Activated T-cell treated with anti-CD3 and anti-CD28 coated beads, Interleukin-2, amount 50 U/mL, for 24 hours (primary cell): ENCODE measurements around the gene CFAP141.

Source experiments
- DNase-seq: peaks from one replicate; pipeline ENCODE4 v3.0.0-alpha.2; 2020
- H3K27ac Mint-ChIP-seq: 2 replicates; pipeline ENCODE4 v1.8.0; 2020; ENCODE audit warnings: mild to moderate bottlenecking, mixed read lengths
- H3K27me3 Mint-ChIP-seq: 2 replicates; pipeline ENCODE4 v1.8.0; 2020; ENCODE audit warnings: mixed read lengths
- H3K36me3 Mint-ChIP-seq: 2 replicates; pipeline ENCODE4 v1.8.0; 2020; ENCODE audit warnings: low read depth, mixed read lengths
- H3K4me1 Mint-ChIP-seq: 2 replicates; pipeline ENCODE4 v1.8.0; 2020; ENCODE audit warnings: low read depth, mixed read lengths
- H3K4me3 Mint-ChIP-seq: 2 replicates; pipeline ENCODE4 v1.8.0; 2020; ENCODE audit warnings: mild to moderate bottlenecking, moderate library complexity, mixed read lengths
- H3K9me3 Mint-ChIP-seq: 2 replicates; pipeline ENCODE4 v1.8.0; 2020; ENCODE audit warnings: mixed read lengths

CFAP141 gene

GRCh38 chr1:154191990-154192461 is 14.1 kb downstream of the CFAP141 start, which contains the start of gene TPM3:
Gene TPM3, minus strand, starts transcription at chr1:154192100. Its CDS starts 82 bp downstream, at chr1:154192018.
- DNase-seq = no peak
- Mint-ChIP-seq H3K4me1 (peaks cover 3% of the 10 kb centered on the region), H3K27me3 (peaks cover 10% of the 10 kb centered on the region), H3K27ac (no peak within 1 kb of the TSS), H3K4me3 (no peak within 1 kb of the TSS), H3K9me3 (no peaks in the 10 kb centered on the region), H3K36me3 (no peaks in the 10 kb centered on the region)

GRCh38 chr1:154190550-154190949 is 15.6 kb downstream of the CFAP141 start:
- Mint-ChIP-seq H3K4me1 (peaks cover 9% of the 10 kb centered on the region), H3K27me3 (peaks cover 10% of the 10 kb centered on the region), H3K36me3 (no peaks in the 10 kb centered on the region), H3K4me3 (no peak overlapping the region), H3K9me3 (no peaks in the 10 kb centered on the region), H3K27ac (no peak overlapping the region)
- DNase-seq = no peak

GRCh38 chr1:154186852-154187501 is 19.2 kb downstream of the CFAP141 start:
- Mint-ChIP-seq H3K4me3 (no peak overlapping the region), H3K27me3 (peaks cover 2% of the 10 kb centered on the region), H3K27ac (no peak overlapping the region), H3K36me3 (peaks cover 14% of the 10 kb centered on the region), H3K9me3 (no peaks in the 10 kb centered on the region), H3K4me1 (peaks cover 11% of the 10 kb centered on the region)
- DNase-seq = no peak

- Mint-ChIP-seq H3K4me1 (peaks cover 17% of the 10 kb centered on the region), H3K27me3 (no peaks in the 10 kb centered on the region), H3K27ac (no peak overlapping the region), H3K36me3 (peaks cover 22% of the 10 kb centered on the region), H3K9me3 (no peaks in the 10 kb centered on the region), H3K4me3 (no peak overlapping the region)
- peak; percentile 77 for DNase-seq
Observed at GRCh38 chr1:154186177-154186576, 20.0 kb downstream of the CFAP141 start.

- peaks cover 50% of the 10 kb centered on the region for H3K36me3 Mint-ChIP-seq
- peaks cover 45% of the 10 kb centered on the region for H3K4me1 Mint-ChIP-seq
- H3K27me3 Mint-ChIP-seq = no peaks in the 10 kb centered on the region
- H3K4me3 Mint-ChIP-seq = peak overlapping the region; percentile 98
- peak; percentile 98 for DNase-seq
- H3K27ac Mint-ChIP-seq = peak overlapping the region; percentile 99
- H3K9me3 Mint-ChIP-seq = no peaks in the 10 kb centered on the region
Observed at GRCh38 chr1:154183046-154183915, 22.9 kb downstream of the CFAP141 start.

GRCh38 chr1:154182344-154183045 is 23.6 kb downstream of the CFAP141 start:
- DNase-seq = peak; percentile 86
- H3K27ac Mint-ChIP-seq = peak overlapping the region; percentile 99
- peaks cover 52% of the 10 kb centered on the region for H3K4me1 Mint-ChIP-seq
- no peaks in the 10 kb centered on the region for H3K9me3 Mint-ChIP-seq
- peak overlapping the region; percentile 98 for H3K4me3 Mint-ChIP-seq
- peaks cover 58% of the 10 kb centered on the region for H3K36me3 Mint-ChIP-seq
- no peaks in the 10 kb centered on the region for H3K27me3 Mint-ChIP-seq

GRCh38 chr1:154181944-154182343 is 24.2 kb downstream of the CFAP141 start:
- Mint-ChIP-seq H3K4me1 (peaks cover 58% of the 10 kb centered on the region), H3K27me3 (no peaks in the 10 kb centered on the region), H3K27ac (peak overlapping the region; percentile 99), H3K9me3 (no peaks in the 10 kb centered on the region), H3K4me3 (peak overlapping the region; percentile 98), H3K36me3 (peaks cover 63% of the 10 kb centered on the region)
- DNase-seq = no peak

GRCh38 chr1:154179946-154180687 is 26.0 kb downstream of the CFAP141 start:
- Mint-ChIP-seq H3K27ac (peak overlapping the region; percentile 99), H3K36me3 (peaks cover 82% of the 10 kb centered on the region), H3K4me1 (peaks cover 68% of the 10 kb centered on the region), H3K27me3 (no peaks in the 10 kb centered on the region), H3K9me3 (no peaks in the 10 kb centered on the region), H3K4me3 (peak overlapping the region; percentile 98)
- DNase-seq = peak; percentile 20

GRCh38 chr1:154178911-154179811 is 27.0 kb downstream of the CFAP141 start:
- DNase-seq = peak; percentile 11
- H3K4me1 Mint-ChIP-seq = peaks cover 72% of the 10 kb centered on the region
- H3K27ac Mint-ChIP-seq = peak overlapping the region; percentile 99
- H3K27me3 Mint-ChIP-seq = no peaks in the 10 kb centered on the region
- H3K36me3 Mint-ChIP-seq = peaks cover 89% of the 10 kb centered on the region
- H3K9me3 Mint-ChIP-seq = no peaks in the 10 kb centered on the region
- peak overlapping the region; percentile 98 for H3K4me3 Mint-ChIP-seq

- H3K4me3 Mint-ChIP-seq = peak overlapping the region; percentile 98
- no peaks in the 10 kb centered on the region for H3K9me3 Mint-ChIP-seq
- H3K27me3 Mint-ChIP-seq = no peaks in the 10 kb centered on the region
- H3K27ac Mint-ChIP-seq = peak overlapping the region; percentile 99
- peaks cover 93% of the 10 kb centered on the region for H3K36me3 Mint-ChIP-seq
- H3K4me1 Mint-ChIP-seq = peaks cover 70% of the 10 kb centered on the region
- DNase-seq = peak; percentile 30
Observed at GRCh38 chr1:154178013-154178412, 28.1 kb downstream of the CFAP141 start.

- Mint-ChIP-seq H3K9me3 (no peaks in the 10 kb centered on the region), H3K27ac (peak overlapping the region; percentile 89), H3K4me3 (peak overlapping the region; percentile 18), H3K4me1 (peaks cover 81% of the 10 kb centered on the region), H3K27me3 (no peaks in the 10 kb centered on the region), H3K36me3 (peaks cover 93% of the 10 kb centered on the region)
- DNase-seq = no peak
Observed at GRCh38 chr1:154176337-154176736, 29.8 kb downstream of the CFAP141 start.

- no peaks in the 10 kb centered on the region for H3K9me3 Mint-ChIP-seq
- DNase-seq = peak; percentile 12
- peak overlapping the region; percentile 60 for H3K27ac Mint-ChIP-seq
- no peaks in the 10 kb centered on the region for H3K27me3 Mint-ChIP-seq
- peaks cover 94% of the 10 kb centered on the region for H3K36me3 Mint-ChIP-seq
- H3K4me1 Mint-ChIP-seq = peaks cover 82% of the 10 kb centered on the region
- H3K4me3 Mint-ChIP-seq = no peak overlapping the region
Observed at GRCh38 chr1:154174654-154175053, 31.5 kb downstream of the CFAP141 start.

- H3K27ac Mint-ChIP-seq = peak overlapping the region; percentile 96
- H3K4me1 Mint-ChIP-seq = peaks cover 66% of the 10 kb centered on the region
- no peak for DNase-seq
- H3K9me3 Mint-ChIP-seq = no peaks in the 10 kb centered on the region
- no peak overlapping the region for H3K4me3 Mint-ChIP-seq
- peaks cover 94% of the 10 kb centered on the region for H3K36me3 Mint-ChIP-seq
- H3K27me3 Mint-ChIP-seq = no peaks in the 10 kb centered on the region
Observed at GRCh38 chr1:154171880-154172279, 34.3 kb downstream of the CFAP141 start.
